Neural cell (in vitro differentiated cells): ENCODE data around the gene CNNM3. TPM values are rescaled to one million over a fixed set of nuclear protein-coding genes. Genes with fewer than 3 reads are reported as not detected.

Source experiments
- H2AFZ ChIP-seq: fragments of 200-600, 300-800 bp; sonication (generic), shearing (Covaris generic); 2 replicates; pipeline ENCODE4 v1.6.0; 2014; ENCODE audit warnings: low read depth, mild to moderate bottlenecking, antibody characterized with exemption, low read length, moderate library complexity
- H3F3A ChIP-seq: fragments of 200-600 bp; shearing (Covaris generic); 2 replicates; pipeline ENCODE4 v1.6.1; 2016; ENCODE audit warnings: mild to moderate bottlenecking, moderate library complexity, mixed read lengths, antibody characterized with exemption, low read length; ENCODE audit not compliant: insufficient read depth, poor library complexity, severe bottlenecking
- H3K27ac ChIP-seq: fragments of 200-600, 300-800 bp; sonication (generic), shearing (Covaris generic); 2 replicates; pipeline ENCODE4 v1.5.1; 2014; ENCODE audit warnings: mild to moderate bottlenecking, low read length, moderate library complexity
- H3K27me3 ChIP-seq: fragments of 300-800, 200-600 bp; sonication (generic), shearing (Covaris generic); 2 replicates; pipeline ENCODE4 v1.6.0; 2014; ENCODE audit warnings: mild to moderate bottlenecking, low read depth, low read length, moderate library complexity; ENCODE audit not compliant: insufficient read depth
- H3K36me3 ChIP-seq: fragments of 300-800, 200-600 bp; sonication (generic), shearing (Covaris generic); 2 replicates; pipeline ENCODE4 v1.5.1; 2014; ENCODE audit warnings: mild to moderate bottlenecking, antibody characterized with exemption, low read length, moderate library complexity; ENCODE audit not compliant: insufficient read depth
- H3K4me2 ChIP-seq: fragments of 300-800, 200-600 bp; sonication (generic), shearing (Covaris generic); 2 replicates; pipeline ENCODE4 v1.6.0; 2014; ENCODE audit warnings: mild to moderate bottlenecking, low read length
- H3K4me3 ChIP-seq: fragments of 300-800, 200-600 bp; sonication (generic), shearing (Covaris generic); 2 replicates; pipeline ENCODE4 v1.5.1; 2014; ENCODE audit warnings: mild to moderate bottlenecking, low read length, moderate library complexity
- H3K79me2 ChIP-seq: fragments of 200-600 bp; shearing (Covaris generic); replicated peaks from 2 replicates; pipeline ENCODE4 v1.6.0; 2014; ENCODE audit warnings: mild to moderate bottlenecking, low read length, moderate library complexity; ENCODE audit not compliant: insufficient read depth
- H3K9ac ChIP-seq: fragments of 300-800, 200-600 bp; sonication (generic), shearing (Covaris generic); 2 replicates; pipeline ENCODE4 v1.6.1; 2016; ENCODE audit warnings: mild to moderate bottlenecking, low read length, mixed read lengths
- H3K9me2 ChIP-seq: fragments of 200-600 bp; shearing (Covaris generic); 2 replicates; pipeline ENCODE4 v1.6.1; 2016; ENCODE audit warnings: mild to moderate bottlenecking, low read length, mixed read lengths; ENCODE audit not compliant: insufficient read depth
- H3K9me3 ChIP-seq: fragments of 200-600, 300-800 bp; sonication (generic), shearing (Covaris generic); 2 replicates; pipeline ENCODE4 v1.6.1; 2016; ENCODE audit warnings: mild to moderate bottlenecking, mixed run types, low read length, moderate library complexity, mixed read lengths
- H4K20me1 ChIP-seq: fragments of 200-600 bp; shearing (Covaris generic); 2 replicates; pipeline ENCODE4 v1.6.1; 2016; ENCODE audit warnings: mild to moderate bottlenecking, mixed run types; ENCODE audit not compliant: insufficient read depth
- CTCF ChIP-seq: fragments of 450-650 bp; IDR thresholded peaks from 2 replicates; pipeline ENCODE4 v1.5.1; 2014; ENCODE audit warnings: antibody characterized with exemption, mild to moderate bottlenecking, moderate library complexity; ENCODE audit not compliant: poor library complexity, severe bottlenecking
- EP300 ChIP-seq: fragments of 450-650 bp; conservative IDR thresholded peaks from 2 replicates; pipeline ENCODE4 v1.6.1; 2014; ENCODE audit warnings: antibody characterized with exemption, mild to moderate bottlenecking, moderate library complexity; ENCODE audit not compliant: poor library complexity, severe bottlenecking
- EZH2 ChIP-seq: fragments of 200-600, 300-800 bp; shearing (Covaris generic), sonication (generic); IDR thresholded peaks from 2 replicates; pipeline ENCODE4 v1.6.1; 2014; ENCODE audit warnings: antibody characterized with exemption, low read length, borderline replicate concordance, mild to moderate bottlenecking; ENCODE audit not compliant: insufficient read depth, poor library complexity, severe bottlenecking
- MXI1 ChIP-seq: fragments of 450-650 bp; conservative IDR thresholded peaks from 2 replicates; pipeline ENCODE4 v1.6.1; 2014; ENCODE audit warnings: antibody characterized with exemption, mild to moderate bottlenecking; ENCODE audit not compliant: poor library complexity, severe bottlenecking
- POLR2AphosphoS5 ChIP-seq: IDR thresholded peaks from 2 replicates; pipeline ENCODE4 v1.6.1; 2012
- RAD21 ChIP-seq: fragments of 450-650 bp; conservative IDR thresholded peaks from 2 replicates; pipeline ENCODE4 v1.6.1; 2014; ENCODE audit warnings: antibody characterized with exemption, mild to moderate bottlenecking, moderate library complexity
- REST ChIP-seq: IDR thresholded peaks from 2 replicates; pipeline ENCODE4 v1.6.1; 2012; ENCODE audit warnings: borderline replicate concordance
- SMC3 ChIP-seq: fragments of 450-650 bp; conservative IDR thresholded peaks from 2 replicates; pipeline ENCODE4 v1.6.1; 2014; ENCODE audit warnings: antibody characterized with exemption, mild to moderate bottlenecking, moderate library complexity; ENCODE audit not compliant: poor library complexity
- TAF1 ChIP-seq: IDR thresholded peaks from 2 replicates; pipeline ENCODE4 v1.6.1; 2012; ENCODE audit warnings: low read depth
- polyA plus RNA-seq: library from polyadenylated mRNA; depleted of rRNA; stranded (reverse); fragments of >200 nt; gene quantifications from 2 replicates; pipeline ENCODE4 v1.2.3, GENCODE V29; 2014

The CNNM3 gene
- polyA plus RNA-seq, 1 donor from 2014 or later, result 9.6 TPM

GRCh38 chr2:96877631-96878092 lies 61.6 kb downstream of the CNNM3 start:
- H3K9ac ChIP-seq, result no peak overlapping the region
- no peaks in the 10 kb centered on the region for H3K9me2 ChIP-seq
- no peaks in the 10 kb centered on the region for H3F3A ChIP-seq
- H3K36me3 ChIP-seq, result no peaks in the 10 kb centered on the region
- H2AFZ ChIP-seq, result no peak overlapping the region
- H3K27me3 ChIP-seq, result no peaks in the 10 kb centered on the region
- TF ChIP-seq CTCF (no peak), TAF1 (no peak), EZH2 (no peak), EP300 (no peak), MXI1 (no peak), POLR2AphosphoS5 (no peak), REST (no peak), SMC3 (no peak), RAD21 (no peak)
- H4K20me1 ChIP-seq, result no peaks in the 10 kb centered on the region
- no peak overlapping the region for H3K4me3 ChIP-seq
- H3K4me2 ChIP-seq, result no peak overlapping the region
- H3K9me3 ChIP-seq, result no peaks in the 10 kb centered on the region
- no peak overlapping the region for H3K27ac ChIP-seq
- H3K79me2 ChIP-seq, result no peaks in the 10 kb centered on the region

GRCh38 chr2:96878171-96878570 lies 62.1 kb downstream of the CNNM3 start:
- Histone ChIP-seq H3K9me3 (no peaks in the 10 kb centered on the region), H3K4me2 (no peak overlapping the region), H3K4me3 (no peak overlapping the region), H2AFZ (no peak overlapping the region), H3F3A (no peaks in the 10 kb centered on the region), H3K79me2 (no peaks in the 10 kb centered on the region), H3K27me3 (no peaks in the 10 kb centered on the region), H4K20me1 (no peaks in the 10 kb centered on the region), H3K9me2 (no peaks in the 10 kb centered on the region), H3K36me3 (no peaks in the 10 kb centered on the region), H3K27ac (no peak overlapping the region), H3K9ac (no peak overlapping the region)
- no peak for TF ChIP-seq CTCF
- TF ChIP-seq POLR2AphosphoS5, result no peak
- TF ChIP-seq SMC3, result no peak
- no peak for TF ChIP-seq RAD21
- no peak for TF ChIP-seq TAF1
